SK-N-SH treated with all-trans-retinoic acid at 6 μM for 48 hours (cell line): ENCODE results near the gene LMAN1L.
A peak's percentile ranks its signal among the peaks of the same experiment; 100 is the strongest.
"Not testable (repeated sequence)": the region's sequence is repeated elsewhere in the genome, so short reads cannot be mapped to it uniquely, and the experiment has no call there.

Source experiments
- ATAC-seq: fragments of 200-7000 bp; cut with Tn5 transposase; 3 replicates; pipeline ENCODE4 v1.9.1; 2020; ENCODE audit warnings: mild to moderate bottlenecking, moderate library complexity
- ARNTL ChIP-seq: fragments of 450-650 bp; formaldehyde crosslinking; IDR thresholded peaks from 2 replicates; pipeline ENCODE4 v1.5.0; 2020; ENCODE audit warnings: low read depth, mild to moderate bottlenecking, moderate library complexity, borderline replicate concordance
- BACH2 ChIP-seq: fragments of 250-450 bp; sonication (Bioruptor Pico); IDR thresholded peaks from 2 replicates; pipeline ENCODE4 v1.9.0; 2021; ENCODE audit warnings: mild to moderate bottlenecking, borderline replicate concordance
- CREB5 ChIP-seq: fragments of 250-450 bp; sonication (Bioruptor Pico); IDR thresholded peaks from 2 replicates; pipeline ENCODE4 v1.5.1; 2020; ENCODE audit warnings: low read depth, mild to moderate bottlenecking, moderate library complexity
- CSDC2 ChIP-seq: fragments of 250-450 bp; sonication (Bioruptor Pico); IDR thresholded peaks from 2 replicates; pipeline ENCODE4 v1.5.0; 2020; ENCODE audit warnings: mild to moderate bottlenecking, moderate library complexity
- ESRRG ChIP-seq: fragments of 250-450 bp; sonication (Bioruptor Pico); IDR thresholded peaks from 2 replicates; pipeline ENCODE4 v1.6.1; 2021; ENCODE audit warnings: mild to moderate bottlenecking
- ISL1 ChIP-seq: fragments of 250-450 bp; sonication (Bioruptor Pico); IDR thresholded peaks from 2 replicates; pipeline ENCODE4 v2.1.2; 2022; ENCODE audit warnings: mild to moderate bottlenecking, moderate library complexity
- OSR1 ChIP-seq: fragments of 250-450 bp; sonication (Bioruptor Pico); IDR thresholded peaks from 2 replicates; pipeline ENCODE4 v1.8.0; 2022; ENCODE audit warnings: moderate library complexity, mild to moderate bottlenecking, inconsistent platforms
- POU6F1 ChIP-seq: fragments of 250-450 bp; sonication (Bioruptor Pico); IDR thresholded peaks from 2 replicates; pipeline ENCODE4 v1.8.0; 2021; ENCODE audit warnings: low read depth, mild to moderate bottlenecking, moderate library complexity, borderline replicate concordance
- PPARA ChIP-seq: fragments of 250-450 bp; sonication (Bioruptor Pico); IDR thresholded peaks from 2 replicates; pipeline ENCODE4 v1.5.0; 2020; ENCODE audit warnings: mild to moderate bottlenecking, borderline replicate concordance
- RARB ChIP-seq: fragments of 250-450 bp; sonication (Bioruptor Pico); IDR thresholded peaks from 2 replicates; pipeline ENCODE4 v1.8.0; 2021; ENCODE audit warnings: mild to moderate bottlenecking, moderate library complexity
- TCF4 ChIP-seq: fragments of 250-450 bp; sonication (Bioruptor Pico); IDR thresholded peaks from 2 replicates; pipeline ENCODE4 v1.8.0; 2021; ENCODE audit warnings: mild to moderate bottlenecking, moderate library complexity, borderline replicate concordance
- TOX ChIP-seq: fragments of 250-450 bp; sonication (Bioruptor Pico); IDR thresholded peaks from 2 replicates; pipeline ENCODE4 v1.8.0; 2021; ENCODE audit warnings: mild to moderate bottlenecking, moderate library complexity, borderline replicate concordance
- TSHZ2 ChIP-seq: fragments of 250-450 bp; sonication (Bioruptor Pico); IDR thresholded peaks from 2 replicates; pipeline ENCODE4 v1.5.0; 2020; ENCODE audit warnings: mild to moderate bottlenecking, moderate library complexity
- ZC3H10 ChIP-seq: fragments of 250-450 bp; sonication (Bioruptor Pico); IDR thresholded peaks from 2 replicates; pipeline ENCODE4 v1.5.1; 2021; ENCODE audit warnings: mild to moderate bottlenecking, moderate library complexity
- ZFP3 ChIP-seq: fragments of 250-450 bp; sonication (Bioruptor Pico); IDR thresholded peaks from 2 replicates; pipeline ENCODE4 v1.5.0; 2020; ENCODE audit warnings: mild to moderate bottlenecking, moderate library complexity
- ZFP30 ChIP-seq: fragments of 450-650 bp; formaldehyde crosslinking; IDR thresholded peaks from 2 replicates; pipeline ENCODE4 v1.5.0; 2022; ENCODE audit warnings: mild to moderate bottlenecking, moderate library complexity
- ZNF70 ChIP-seq: fragments of 450-650 bp; formaldehyde crosslinking; IDR thresholded peaks from 2 replicates; pipeline ENCODE4 v1.5.0; 2020; ENCODE audit warnings: mild to moderate bottlenecking, moderate library complexity
- ZNF8 ChIP-seq: fragments of 450-650 bp; formaldehyde crosslinking; IDR thresholded peaks from 2 replicates; pipeline ENCODE4 v1.5.0; 2020; ENCODE audit warnings: mild to moderate bottlenecking, moderate library complexity
- TF ChIP-seq, protein P1 (sequence below): fragments of 250-450 bp; sonication (Bioruptor Pico); IDR thresholded peaks from 2 replicates; pipeline ENCODE4 v1.8.0; 2020; ENCODE audit warnings: mild to moderate bottlenecking, moderate library complexity, borderline replicate concordance

LMAN1L gene

DNA sequence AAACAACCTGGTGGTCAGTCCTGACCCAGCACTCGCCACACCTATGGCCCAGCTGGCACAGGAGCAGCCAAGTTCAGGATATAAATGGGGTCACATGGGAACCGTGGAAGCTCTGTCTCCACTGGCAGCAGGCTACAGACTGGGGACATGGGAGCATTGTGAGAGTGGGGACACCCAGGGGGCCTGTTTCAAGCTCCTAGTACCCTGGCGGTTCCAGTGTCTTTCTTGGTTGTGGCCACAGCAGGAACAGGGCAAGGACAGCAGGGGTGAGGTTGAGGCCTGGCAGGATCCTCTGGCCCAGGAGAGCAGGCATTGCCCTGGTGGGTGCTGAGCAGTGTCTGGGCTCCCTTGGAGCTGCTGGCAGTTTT, 28.8 kb upstream of the LMAN1L start:
- peak; percentile 4; the same call in 1 of the 3 replicates for ATAC-seq
- TF ChIP-seq TSHZ2: no peak
- TF ChIP-seq BACH2 (CRISPR knock-in tag): no peak
- TF ChIP-seq ISL1 (CRISPR knock-in tag): no peak

GRCh38 chr15:74784426-74785193, 28.0 kb upstream of the LMAN1L start:
- ATAC-seq: no peak
- TF ChIP-seq ZNF8 (no peak), ESRRG (CRISPR knock-in tag) (no peak), ZFP30 (CRISPR knock-in tag) (no peak), TOX (no peak), RARB (CRISPR knock-in tag) (no peak), OSR1 (CRISPR knock-in tag) (no peak), BACH2 (CRISPR knock-in tag) (no peak), ISL1 (CRISPR knock-in tag) (no peak)

GRCh38 chr15:74785194-74786032, 27.2 kb upstream of the LMAN1L start:
- TF ChIP-seq CREB5 (CRISPR knock-in tag) (no peak), ZFP30 (CRISPR knock-in tag) (no peak), ZNF8 (no peak), ARNTL (CRISPR knock-in tag) (no peak), TCF4 (CRISPR knock-in tag) (no peak)
- no peak for ATAC-seq

DNA sequence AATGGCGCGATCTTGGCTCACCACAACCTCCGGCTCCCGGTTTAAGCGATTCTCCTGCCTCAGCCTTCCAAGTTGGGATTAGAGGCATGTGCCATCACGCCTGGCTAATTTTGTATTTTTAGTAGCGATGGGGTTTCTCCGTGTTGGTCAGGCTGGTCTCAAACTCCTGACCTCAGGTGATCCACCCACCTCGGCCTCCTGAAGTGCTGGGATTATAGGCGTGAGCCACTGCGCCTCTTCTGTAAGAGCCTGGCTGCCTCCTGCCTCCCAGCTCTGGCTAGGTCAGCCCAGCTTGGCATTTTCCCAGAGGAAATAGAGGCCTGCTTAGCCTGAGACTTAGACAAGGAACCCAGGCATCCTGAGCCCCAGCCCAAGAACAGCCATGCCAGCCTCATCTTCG, 26.6 kb upstream of the LMAN1L start:
- not testable (repeated sequence) for ATAC-seq

- no peak for ATAC-seq
- TF ChIP-seq ZC3H10 (CRISPR knock-in tag) (no peak), PPARA (CRISPR knock-in tag) (no peak), ZFP3 (CRISPR knock-in tag) (no peak), POU6F1 (CRISPR knock-in tag) (no peak), ZNF70 (CRISPR knock-in tag) (no peak), TOX (no peak), CSDC2 (CRISPR knock-in tag) (no peak), ZFP30 (CRISPR knock-in tag) (no peak), TSHZ2 (no peak), TCF4 (CRISPR knock-in tag) (no peak), BACH2 (CRISPR knock-in tag) (no peak), ARNTL (CRISPR knock-in tag) (no peak)
- TF ChIP-seq, protein P1, sequence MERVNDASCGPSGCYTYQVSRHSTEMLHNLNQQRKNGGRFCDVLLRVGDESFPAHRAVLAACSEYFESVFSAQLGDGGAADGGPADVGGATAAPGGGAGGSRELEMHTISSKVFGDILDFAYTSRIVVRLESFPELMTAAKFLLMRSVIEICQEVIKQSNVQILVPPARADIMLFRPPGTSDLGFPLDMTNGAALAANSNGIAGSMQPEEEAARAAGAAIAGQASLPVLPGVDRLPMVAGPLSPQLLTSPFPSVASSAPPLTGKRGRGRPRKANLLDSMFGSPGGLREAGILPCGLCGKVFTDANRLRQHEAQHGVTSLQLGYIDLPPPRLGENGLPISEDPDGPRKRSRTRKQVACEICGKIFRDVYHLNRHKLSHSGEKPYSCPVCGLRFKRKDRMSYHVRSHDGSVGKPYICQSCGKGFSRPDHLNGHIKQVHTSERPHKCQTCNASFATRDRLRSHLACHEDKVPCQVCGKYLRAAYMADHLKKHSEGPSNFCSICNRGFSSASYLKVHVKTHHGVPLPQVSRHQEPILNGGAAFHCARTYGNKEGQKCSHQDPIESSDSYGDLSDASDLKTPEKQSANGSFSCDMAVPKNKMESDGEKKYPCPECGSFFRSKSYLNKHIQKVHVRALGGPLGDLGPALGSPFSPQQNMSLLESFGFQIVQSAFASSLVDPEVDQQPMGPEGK: no peak
These were observed 26.0 kb upstream of the LMAN1L start for GRCh38 chr15:74786551-74787165.
